Fibroblast of skin of abdomen (primary cell): ENCODE data around the gene LSAMP.

Source experiments
- DNase-seq: peaks from one replicate; pipeline ENCODE4 v3.0.0-alpha.2; 2013

The LSAMP gene

GRCh38 chr3:116285781-116286421, 159.4 kb downstream of the LSAMP start:
- no peak for DNase-seq

DNA sequence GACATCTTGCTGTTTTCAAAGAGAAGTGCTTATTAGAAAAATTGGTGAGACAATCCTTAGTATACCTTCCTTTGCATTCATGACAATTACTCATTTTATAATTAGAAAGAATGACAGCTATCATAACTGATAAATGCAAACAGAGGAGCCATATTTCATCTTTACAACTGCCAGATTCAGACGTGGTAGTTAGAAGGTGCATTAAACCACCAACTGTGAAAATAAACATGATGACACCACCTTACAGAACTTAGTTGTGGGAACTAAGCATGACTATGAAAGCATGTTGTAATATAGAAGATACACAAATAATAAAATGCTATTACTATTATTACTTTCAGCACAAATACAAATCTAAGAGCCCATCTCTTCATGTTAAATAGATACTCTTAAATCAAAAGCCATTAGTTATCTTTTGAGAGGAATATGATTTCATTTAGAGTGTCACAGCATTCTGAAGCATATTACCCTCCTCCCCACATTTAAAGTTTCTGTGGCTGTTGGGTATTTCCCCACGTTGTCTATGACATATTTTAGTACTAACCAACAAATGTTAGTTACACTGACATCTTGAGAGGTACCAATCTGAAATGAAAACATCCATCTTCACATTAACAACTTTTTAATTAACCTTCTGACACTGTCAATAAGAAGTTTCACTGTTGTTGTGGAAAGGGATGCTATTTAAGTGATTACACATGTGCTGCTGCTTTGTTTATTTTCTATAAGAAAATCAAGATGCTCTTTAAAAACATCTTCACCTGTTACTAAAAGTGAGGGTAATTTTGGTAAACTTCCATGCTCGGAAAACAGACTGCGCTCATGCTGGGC, 163.8 kb downstream of the LSAMP start:
- DNase-seq = no peak

- DNase-seq = no peak
Observed at GRCh38 chr3:116280130-116280740, 165.1 kb downstream of the LSAMP start.

- no peak for DNase-seq
Observed at GRCh38 chr3:116276675-116277074, 168.6 kb downstream of the LSAMP start.

- DNase-seq = no peak
Observed at GRCh38 chr3:116270056-116270455, 175.2 kb downstream of the LSAMP start.

DNA sequence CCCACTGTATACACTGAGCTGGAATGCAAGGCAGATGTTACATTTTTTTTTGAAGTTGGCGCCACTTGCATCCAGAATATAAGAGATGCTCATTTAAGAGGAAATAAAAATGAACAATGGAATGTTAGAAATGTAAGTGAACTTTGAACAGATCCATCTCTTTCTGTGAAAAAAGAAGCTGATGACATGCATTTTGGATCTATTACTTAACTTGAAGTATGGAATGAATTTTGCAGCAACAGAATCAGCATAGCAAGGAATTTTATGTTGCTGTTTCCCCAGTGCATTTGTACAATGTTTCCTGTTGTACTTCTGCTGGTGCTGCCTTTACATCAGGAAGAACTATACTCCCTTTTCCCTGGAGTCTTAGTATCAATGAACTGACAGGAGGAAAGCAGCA, 178.2 kb downstream of the LSAMP start:
- peak; percentile 57 for DNase-seq

DNA sequence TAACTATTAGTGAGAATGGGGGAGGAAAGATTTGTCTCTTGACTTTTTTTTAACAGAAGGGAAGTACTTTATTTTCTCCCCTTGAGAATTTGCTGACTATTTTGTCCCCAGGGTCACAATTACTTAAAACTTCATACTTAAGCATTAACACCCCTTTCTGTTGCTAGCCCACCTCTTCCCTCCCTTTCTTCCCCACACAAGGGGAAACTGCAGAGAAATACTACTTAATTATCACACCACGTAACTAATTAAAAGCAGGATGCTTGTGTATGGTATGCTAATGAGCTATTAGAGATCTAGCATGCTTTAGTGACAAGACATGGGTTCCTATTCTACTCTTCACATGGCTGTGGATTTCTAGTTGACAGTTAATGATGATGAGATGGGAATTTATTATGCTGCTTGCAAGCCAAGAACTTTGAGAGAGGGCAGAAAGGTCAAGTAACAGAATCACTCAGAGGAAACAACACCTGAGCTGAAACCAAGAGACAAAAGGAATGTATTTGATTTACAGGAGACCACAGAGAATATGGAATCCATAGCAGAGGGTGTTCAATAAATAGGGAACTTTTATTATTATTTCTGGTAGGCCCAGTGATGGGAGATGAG, 179.2 kb downstream of the LSAMP start:
- no peak for DNase-seq

DNA sequence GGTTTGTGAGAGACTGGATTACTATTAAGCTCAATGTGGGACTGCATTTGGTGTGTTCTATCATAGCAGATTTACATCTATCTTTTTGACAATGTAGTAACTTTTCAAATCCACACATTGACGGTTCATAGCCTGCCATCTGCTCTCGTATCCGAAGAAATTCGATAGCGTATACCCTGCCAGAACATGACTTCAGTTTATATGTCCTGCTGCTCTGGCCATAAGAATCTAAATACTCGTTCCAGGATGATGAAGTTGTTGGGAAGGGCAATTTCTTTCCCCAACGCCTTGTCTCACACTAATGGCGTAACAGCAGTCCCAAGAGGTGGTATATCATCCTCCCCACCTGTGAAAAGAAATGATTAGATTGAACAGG, 180.0 kb downstream of the LSAMP start:
- no peak for DNase-seq

DNA sequence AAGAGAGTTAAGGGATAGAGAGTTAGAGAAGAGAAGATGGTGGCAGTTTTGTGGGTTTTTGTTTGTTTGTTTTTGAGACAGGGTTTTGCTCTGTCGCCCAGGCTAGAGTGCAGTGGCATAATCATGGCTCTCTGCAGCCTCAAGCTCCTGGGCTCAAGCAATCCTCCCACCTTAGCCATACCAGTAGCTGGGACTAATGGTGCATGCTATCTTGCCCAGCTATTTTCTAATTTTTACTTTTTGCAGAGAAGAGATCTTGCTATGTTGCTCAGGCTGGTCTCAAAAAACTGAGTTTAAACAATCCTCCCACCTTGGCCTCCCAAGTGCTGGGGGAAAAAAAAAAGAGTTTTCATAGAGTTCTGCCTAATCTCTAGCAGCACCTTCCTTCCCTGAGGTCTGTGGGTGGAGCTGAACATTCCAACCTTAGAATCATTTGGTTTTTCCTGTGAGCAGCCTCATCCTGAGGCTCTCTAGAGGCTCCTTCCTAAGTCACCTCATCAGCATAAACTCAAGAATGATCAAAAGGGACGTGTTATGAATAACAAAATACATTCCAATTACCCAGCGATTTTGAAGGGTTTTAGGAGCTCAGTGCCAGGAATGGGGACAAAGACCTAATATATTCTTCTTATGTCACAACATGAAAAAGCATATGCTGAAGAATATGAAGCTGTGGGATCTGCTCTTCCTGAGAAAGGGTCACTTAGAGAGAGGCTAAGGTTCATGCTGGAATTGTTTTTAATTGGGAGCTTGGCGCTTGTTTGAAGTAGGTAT, 180.6 kb downstream of the LSAMP start:
- no peak for DNase-seq

- peak; percentile 89 for DNase-seq
Observed at GRCh38 chr3:116263842-116264545, 181.3 kb downstream of the LSAMP start.

- no peak for DNase-seq
Observed at GRCh38 chr3:116260491-116260890, 184.8 kb downstream of the LSAMP start.

DNA sequence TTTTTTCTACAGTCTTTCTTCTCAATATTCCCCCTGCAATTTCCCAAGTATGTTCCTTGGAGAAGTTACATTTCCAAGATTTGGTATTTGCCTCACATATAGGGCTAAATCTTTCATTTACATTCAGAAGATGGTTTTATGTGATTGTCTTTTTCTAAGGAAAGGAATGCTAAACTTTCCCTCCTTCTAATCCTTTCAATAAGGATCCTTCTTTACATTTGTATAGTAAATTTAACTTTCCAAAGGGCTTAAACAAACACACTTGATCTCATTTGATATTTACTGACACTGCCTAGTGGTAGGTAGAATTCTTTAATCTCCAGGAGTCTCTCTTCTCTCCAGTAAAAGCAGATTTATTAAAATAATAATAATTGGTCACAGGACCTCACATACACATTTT, 185.3 kb downstream of the LSAMP start:
- DNase-seq = no peak

DNA sequence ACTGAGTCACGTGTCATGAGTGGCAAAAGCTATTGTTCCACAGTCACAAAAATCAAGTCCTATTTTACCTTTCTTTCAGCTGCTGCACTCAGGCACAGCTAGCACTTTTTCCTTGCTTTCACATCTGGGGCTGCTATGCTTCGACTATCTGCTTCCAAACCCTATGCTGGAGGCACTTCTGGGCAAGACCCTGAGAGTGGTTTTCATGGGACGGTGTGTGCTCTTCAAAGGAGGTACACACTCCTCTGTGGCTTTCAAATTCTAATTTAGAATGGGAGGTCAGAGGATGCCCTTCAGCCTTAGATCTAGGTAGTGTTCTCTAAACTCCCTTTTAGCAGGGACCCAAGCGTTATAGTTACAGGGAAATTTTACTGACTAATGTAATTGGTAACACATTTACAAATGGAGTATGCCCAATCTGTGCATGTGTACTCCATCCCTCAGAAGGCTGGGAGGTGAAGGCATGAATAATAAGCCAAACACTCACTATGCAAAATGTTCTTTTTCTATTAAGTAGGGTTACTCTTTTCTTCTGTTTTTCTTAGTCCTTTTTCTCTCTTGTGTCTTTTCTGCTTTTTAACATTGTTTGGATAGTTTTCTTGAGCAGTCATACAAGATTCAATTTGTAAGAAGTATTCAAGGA, 188.3 kb downstream of the LSAMP start:
- peak; percentile 82 for DNase-seq

DNA sequence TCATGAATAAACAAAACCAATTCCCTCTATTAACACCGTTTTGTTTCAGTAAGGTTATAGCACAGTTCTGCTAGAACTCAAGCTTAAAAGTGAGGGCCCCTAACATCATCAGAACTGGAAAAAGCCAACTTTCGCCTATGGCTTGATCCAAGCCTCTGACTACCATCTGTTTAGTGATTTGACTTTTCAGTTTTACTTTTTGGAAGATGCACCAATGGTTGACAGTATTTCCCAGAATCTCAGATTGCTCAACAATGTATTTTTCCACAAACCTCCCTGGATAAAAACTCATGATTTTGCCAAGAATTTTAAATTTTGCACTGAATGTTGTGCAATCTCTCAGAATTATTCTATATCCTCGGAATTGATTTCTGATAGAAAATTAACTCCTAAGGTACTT, 190.7 kb downstream of the LSAMP start:
- DNase-seq = no peak

- DNase-seq = no peak
Observed at GRCh38 chr3:116253511-116253910, 191.8 kb downstream of the LSAMP start.

DNA sequence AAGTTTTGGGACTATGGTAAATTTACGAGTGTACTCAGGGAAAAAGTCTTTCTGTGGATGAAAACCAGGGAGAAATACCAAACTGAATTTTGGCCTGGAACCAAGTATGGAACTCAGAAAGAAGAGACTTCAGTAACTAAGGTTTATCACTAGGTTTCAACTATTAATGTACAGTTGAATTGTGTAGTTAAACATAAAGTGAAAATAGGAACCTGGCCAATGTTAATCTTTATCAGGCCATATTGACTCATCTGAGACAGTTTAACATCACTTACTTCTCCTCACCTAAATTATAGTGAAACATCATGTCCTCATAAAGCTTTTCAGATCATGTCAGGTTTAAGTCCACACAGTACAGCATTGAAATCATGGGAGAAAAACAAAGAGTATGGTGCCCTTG, 197.7 kb downstream of the LSAMP start:
- DNase-seq = no peak

DNA sequence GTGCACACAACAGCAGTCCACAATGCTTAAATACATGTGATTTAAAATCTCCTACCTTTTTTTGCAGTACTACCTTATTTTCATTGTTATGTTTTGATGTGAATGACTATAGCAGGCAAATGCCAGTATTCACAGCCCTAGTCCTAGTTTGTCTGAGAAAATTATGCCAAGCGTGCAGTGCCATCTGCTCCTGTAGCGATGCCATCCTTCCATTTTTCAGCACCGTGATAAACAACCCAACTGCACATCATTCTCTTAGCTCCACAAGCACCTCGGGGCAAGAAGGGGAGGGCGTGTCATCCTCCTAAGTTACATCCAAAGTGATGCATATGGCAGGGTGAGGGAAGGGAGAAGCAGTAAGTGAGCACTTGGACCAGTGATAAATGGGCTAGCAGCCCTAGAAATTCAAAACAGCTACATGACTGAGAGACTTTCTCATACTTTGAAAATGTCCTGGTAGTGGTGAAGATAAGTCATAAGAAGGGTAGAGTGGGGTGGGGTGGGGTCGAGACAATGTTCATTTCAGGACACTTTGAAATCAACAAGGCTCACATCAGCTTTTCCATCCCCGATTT, 198.8 kb downstream of the LSAMP start:
- no peak for DNase-seq

DNA sequence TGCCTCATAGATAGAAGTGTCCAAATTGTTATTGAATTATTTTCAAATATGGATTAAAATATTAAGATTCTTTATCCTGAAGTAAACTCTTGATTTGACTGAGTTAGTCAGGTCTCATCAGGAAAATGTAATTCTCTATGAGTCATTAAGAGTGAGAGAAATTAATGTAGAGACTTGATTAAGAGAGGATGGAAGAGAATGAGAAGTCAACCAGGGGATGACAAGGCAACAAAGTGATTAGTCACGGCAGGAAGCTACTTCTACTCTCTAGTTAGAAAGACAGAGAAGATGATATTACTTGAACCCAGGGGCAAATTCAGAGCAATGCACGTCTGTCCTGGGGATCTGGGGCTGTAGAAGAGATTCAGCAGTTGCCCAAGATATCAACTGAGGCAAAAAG, 202.5 kb downstream of the LSAMP start:
- peak; percentile 39 for DNase-seq

GRCh38 chr3:116241677-116242076, 203.6 kb downstream of the LSAMP start:
- no peak for DNase-seq

DNA sequence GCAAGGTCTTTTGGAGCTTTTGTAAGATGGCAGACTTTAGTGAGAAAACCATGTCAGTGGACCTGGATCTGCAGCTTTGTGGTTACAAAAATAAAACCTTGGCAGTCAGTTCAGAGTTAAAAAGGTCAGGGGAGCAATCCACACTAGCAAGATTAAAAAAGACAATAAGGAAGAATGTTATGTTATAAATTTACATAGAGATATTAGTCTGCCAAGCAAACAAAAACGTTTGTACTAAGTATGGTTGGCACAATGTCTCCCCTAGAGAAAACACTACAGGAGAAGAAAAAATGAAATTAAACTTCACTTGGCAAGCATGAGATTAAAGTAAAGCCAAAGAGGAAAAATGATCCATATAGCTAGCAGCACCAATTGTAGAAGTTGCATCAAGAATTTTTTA, 205.0 kb downstream of the LSAMP start:
- DNase-seq = no peak
